PFSK-1 (cell line): ENCODE results near the gene HSP90AA1.

ENCODE experiments used
- FOXP2 ChIP-seq: optimal IDR thresholded peaks from 2 replicates; pipeline ENCODE3; 2011; ENCODE audit warnings: borderline replicate concordance, control low read depth, inconsistent platforms; ENCODE audit not compliant: insufficient read depth; ENCODE audit errors: extremely low read length, extremely low read depth
- POLR2AphosphoS5 ChIP-seq: IDR thresholded peaks from 2 replicates; pipeline ENCODE4 v1.6.1; 2012; ENCODE audit warnings: low read depth, mild to moderate bottlenecking, control low read depth, low read length, moderate library complexity
- REST ChIP-seq, 2 experiments: IDR thresholded peaks; 2 replicates each; pipeline versions ENCODE4 v1.6.1 to v1.8.0; 2011 to 2012; ENCODE audit warnings: low read depth in 2 of 2, low read length in 2 of 2, control low read depth in 1 of 2, inconsistent platforms in 1 of 2, mild to moderate bottlenecking in 1 of 2, moderate library complexity in 1 of 2; ENCODE audit not compliant: insufficient read depth in 1 of 2
- SIN3A ChIP-seq: IDR thresholded peaks from 2 replicates; pipeline ENCODE4 v1.6.1; 2012; ENCODE audit warnings: mild to moderate bottlenecking, low read length, moderate library complexity, borderline replicate concordance; ENCODE audit not compliant: insufficient read depth
- TAF1 ChIP-seq: IDR thresholded peaks from 2 replicates; pipeline ENCODE4 v1.6.1; 2012; ENCODE audit warnings: low read length, control low read depth, borderline replicate concordance; ENCODE audit not compliant: insufficient read depth

HSP90AA1 gene

DNA sequence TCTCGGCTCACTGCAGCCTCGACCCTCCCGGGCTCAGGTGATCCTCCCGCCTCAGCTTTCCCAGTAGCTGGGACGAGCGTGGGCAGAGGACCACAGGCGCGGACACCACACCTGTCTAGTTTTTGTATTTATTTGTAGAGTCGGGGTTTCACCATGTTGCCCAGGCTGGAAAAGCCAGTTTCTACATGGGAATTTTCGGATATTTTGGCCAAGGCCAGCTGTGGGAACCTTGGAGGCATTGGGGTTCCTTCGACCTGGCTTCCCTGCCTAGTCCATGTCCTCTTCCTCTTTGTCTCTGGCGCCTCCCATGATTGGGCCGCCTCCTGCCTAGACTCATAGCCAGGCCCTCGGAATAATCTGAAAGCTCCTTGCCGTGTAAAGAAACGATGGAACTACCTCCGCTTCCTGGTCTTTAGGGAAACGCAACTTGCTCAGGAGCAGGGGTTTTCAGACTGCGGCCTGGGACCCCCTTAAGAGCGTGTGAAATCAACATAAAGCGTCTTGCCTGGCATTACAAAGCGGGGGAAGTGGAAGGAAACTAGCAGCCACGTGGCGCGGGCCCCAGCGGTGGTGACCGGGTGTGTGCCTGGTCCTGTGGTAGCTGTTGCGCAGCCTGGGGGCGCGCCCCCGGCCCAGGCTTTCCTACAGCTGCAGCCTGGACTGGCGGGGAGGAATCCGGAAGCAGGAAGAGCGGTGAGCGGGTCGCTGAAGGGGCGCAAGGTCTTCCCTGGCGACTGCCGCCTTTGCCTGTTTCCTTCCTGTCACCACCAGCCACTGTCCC is 1.4 kb upstream of the HSP90AA1 start:
- no peak for TF ChIP-seq POLR2AphosphoS5
- TF ChIP-seq REST (IDR thresholded peaks at IDR 0.05; ENCODE audit: insufficient read depth in 1 of 2, low read depth in 2 of 2, low read length in 2 of 2), result no peak
- TF ChIP-seq TAF1, result no peak
- TF ChIP-seq SIN3A, result no peak
- no peak for TF ChIP-seq FOXP2

- TF ChIP-seq POLR2AphosphoS5 (no peak), FOXP2 (no peak), SIN3A (no peak), TAF1 (no peak), REST (IDR thresholded peaks at IDR 0.05; ENCODE audit: insufficient read depth in 1 of 2, low read depth in 2 of 2, low read length in 2 of 2) (no peak)
Observed at GRCh38 chr14:102087762-102088011, 843 bp upstream of the HSP90AA1 start.

DNA sequence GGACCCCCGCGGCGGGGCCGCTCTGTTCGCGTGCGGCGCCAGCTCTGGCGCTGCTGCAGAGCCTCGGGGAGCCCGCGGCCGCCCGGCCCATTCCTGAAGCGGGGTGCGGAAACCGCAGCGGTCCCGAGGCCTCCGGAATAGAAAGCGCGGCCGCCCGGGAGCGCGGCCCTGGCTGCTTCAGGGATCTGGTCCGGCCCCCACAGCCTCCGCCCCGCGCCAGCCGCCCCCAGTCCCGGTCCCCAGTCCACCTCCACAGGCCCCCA is 204 bp downstream of the HSP90AA1 start:
- TF ChIP-seq REST (IDR thresholded peaks at IDR 0.05; ENCODE audit: insufficient read depth in 1 of 2, low read depth in 2 of 2, low read length in 2 of 2) (no peak), SIN3A (no peak)

DNA sequence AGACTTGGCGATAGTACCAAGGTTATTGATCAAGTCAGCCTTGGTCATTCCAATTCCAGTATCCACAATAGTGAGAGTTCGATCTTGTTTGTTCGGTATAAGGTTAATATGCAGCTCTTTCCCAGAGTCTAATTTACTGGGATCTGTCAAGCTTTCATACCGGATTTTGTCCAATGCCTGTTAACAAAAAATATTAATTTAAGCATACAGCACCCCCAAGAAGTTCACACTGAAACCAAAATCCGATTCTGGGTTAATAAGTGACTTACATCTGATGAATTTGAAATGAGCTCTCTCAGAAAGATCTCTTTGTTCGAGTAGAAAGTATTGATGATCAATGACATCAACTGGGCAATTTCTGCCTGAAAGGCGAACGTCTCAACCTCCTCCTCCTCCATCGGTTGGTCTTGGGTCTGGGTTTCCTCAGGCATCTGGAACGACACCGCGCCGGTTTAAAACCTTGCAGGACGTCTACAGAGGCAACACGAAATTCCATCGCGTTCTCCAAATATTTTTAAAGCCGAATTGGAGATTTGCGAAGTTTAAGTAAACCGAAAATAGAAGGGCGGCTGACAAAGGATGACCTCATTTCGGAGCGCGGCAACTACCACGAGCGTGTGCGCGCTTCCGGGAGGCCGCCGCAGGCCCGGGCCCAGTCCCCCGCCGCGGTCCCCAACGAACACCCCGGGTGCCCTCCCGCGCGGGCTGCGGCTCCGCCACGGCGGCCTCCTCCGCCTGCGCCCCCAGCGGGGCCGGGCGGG is 716 bp downstream of the HSP90AA1 start:
- TF ChIP-seq POLR2AphosphoS5 (no peak), REST (IDR thresholded peaks at IDR 0.05; ENCODE audit: insufficient read depth in 1 of 2, low read depth in 2 of 2, low read length in 2 of 2) (no peak), FOXP2 (no peak), TAF1 (no peak), SIN3A (no peak)

DNA sequence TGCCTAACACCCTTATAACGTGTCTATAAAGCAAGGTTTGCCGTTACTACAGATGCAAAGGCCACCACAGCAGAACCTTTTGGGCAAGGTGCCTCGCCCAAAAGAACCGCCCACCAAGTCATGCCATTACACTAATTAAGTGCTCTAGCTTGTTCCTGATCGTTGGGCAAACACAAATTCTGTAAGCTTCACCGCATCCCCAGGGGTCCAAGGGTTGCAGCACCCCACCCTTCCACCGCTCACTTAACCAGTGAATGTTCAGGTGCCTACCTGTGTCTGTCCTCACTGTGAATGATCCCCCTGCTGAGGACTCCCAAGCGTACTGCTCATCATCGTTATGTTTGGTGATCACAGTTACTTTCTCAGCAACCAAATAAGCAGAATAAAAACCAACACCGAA is 1.4 kb downstream of the HSP90AA1 start:
- TF ChIP-seq REST (IDR thresholded peaks at IDR 0.05; ENCODE audit: insufficient read depth in 1 of 2, low read depth in 2 of 2, low read length in 2 of 2) (no peak), FOXP2 (no peak), SIN3A (no peak), POLR2AphosphoS5 (no peak), TAF1 (no peak)
